ENCODE measurements around the gene HSP90AB1. TPM values are rescaled to one million over a fixed set of nuclear protein-coding genes. Genes with fewer than 3 reads are reported as not detected.
A peak's percentile ranks its signal among the peaks of the same experiment; 100 is the strongest.

Gene HSP90AB1
- total RNA-seq, 1 experiment from 2014 or later: 1,986 TPM

DNA sequence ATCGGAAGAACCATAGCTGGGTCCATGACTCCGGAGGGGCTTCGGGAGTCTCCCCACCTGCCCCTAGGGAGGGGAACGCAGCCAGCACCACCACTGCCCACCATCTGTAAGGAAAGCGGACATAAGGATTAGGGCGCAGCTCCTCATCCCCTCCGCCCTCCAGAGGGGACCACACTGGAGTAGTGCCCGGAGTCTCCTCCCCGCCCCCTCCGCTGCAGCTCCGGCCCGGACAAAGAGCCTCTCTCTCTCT, 9.8 kb downstream of the HSP90AB1 start:
- Histone ChIP-seq H2BK5ac (ENCODE audit: insufficient read length, low read length) (no peak overlapping the region), H2BK15ac (ENCODE audit: low read depth, low read length) (no peak overlapping the region), H3K23me2 (ENCODE audit: insufficient read length, low read depth, low read length, poor library complexity, severe bottlenecking) (peaks cover 6% of the 10 kb centered on the region), H3K27me3 (ENCODE audit: insufficient read depth, low read length) (no peaks in the 10 kb centered on the region), H3K23ac (ENCODE audit: insufficient read length, low read depth, low read length) (no peak overlapping the region), H3K79me1 (ENCODE audit: insufficient read depth, low read depth, low read length, poor library complexity, severe bottlenecking) (no peaks in the 10 kb centered on the region), H2AK5ac (ENCODE audit: insufficient read length, low read length) (no peak overlapping the region), H3K9me3 (ENCODE audit: control insufficient read depth, low read depth, low read length) (no peaks in the 10 kb centered on the region), H3K56ac (ENCODE audit: insufficient read length, low read depth, low read length) (no peak overlapping the region), H4K8ac (replicated peaks; ENCODE audit: insufficient read length, low read depth, low read length) (no peak overlapping the region), H3K79me2 (ENCODE audit: insufficient read depth, low read length) (no peaks in the 10 kb centered on the region), H4K20me1 (ENCODE audit: control insufficient read depth, insufficient read depth, insufficient read length) (no peaks in the 10 kb centered on the region), H3K9ac (ENCODE audit: extremely low read depth, insufficient read length, low read length) (peak overlapping the region; percentile 68), H3K14ac (ENCODE audit: insufficient read depth, low read length) (peak overlapping the region; percentile 34; the same call in 1 of the 2 replicates), H3T11ph (ENCODE audit: low read length) (no peak overlapping the region), H3K4ac (ENCODE audit: low read depth, low read length) (no peak overlapping the region), H3K27ac (ENCODE audit: insufficient read length, low read depth, low read length) (no peak overlapping the region), H2AFZ (ENCODE audit: low read length) (no peak overlapping the region), H2BK12ac (ENCODE audit: insufficient read length, low read depth, low read length) (no peak overlapping the region), H3K4me2 (ENCODE audit: insufficient read depth, insufficient read length, low read length) (peak overlapping the region; percentile 90), H4K91ac (ENCODE audit: insufficient read length, low read depth, low read length) (no peak overlapping the region), H4K5ac (ENCODE audit: insufficient read length, low read depth, low read length) (no peak overlapping the region), H2BK20ac (ENCODE audit: low read depth, low read length, poor library complexity, severe bottlenecking) (no peak overlapping the region), H3K18ac (ENCODE audit: insufficient read length, low read depth, low read length) (peak overlapping the region; percentile 33), H3K4me1 (ENCODE audit: insufficient read depth, low read length) (no peaks in the 10 kb centered on the region; the same call in 1 of the 2 replicates), H2BK120ac (ENCODE audit: low read depth, low read length, poor library complexity, severe bottlenecking) (no peak overlapping the region)
- Mint-ChIP-seq H3K9me3 (no peaks in the 10 kb centered on the region), H3K4me1 (peaks cover 38 to 40% of the 10 kb centered on the region in 2 experiments), H3K36me3 (ENCODE audit: insufficient read depth in 1 of 3, low read depth in 3 of 3) (peaks cover 25 to 63% (median 48%) of the 10 kb centered on the region in 3 experiments), H3K27ac (peak overlapping the region; percentile 59 to 98 (median 92)), H3K4me3 (peak overlapping the region; percentile 88 to 90), H3K27me3 (ENCODE audit: low read depth) (peaks cover 11% of the 10 kb centered on the region)
- no CpG with 5 or more reads among the region's 12 CpGs for WGBS (ENCODE audit: extremely low coverage, insufficient read length, low lambda C conversion rate)
- TF ChIP-seq, protein P1, sequence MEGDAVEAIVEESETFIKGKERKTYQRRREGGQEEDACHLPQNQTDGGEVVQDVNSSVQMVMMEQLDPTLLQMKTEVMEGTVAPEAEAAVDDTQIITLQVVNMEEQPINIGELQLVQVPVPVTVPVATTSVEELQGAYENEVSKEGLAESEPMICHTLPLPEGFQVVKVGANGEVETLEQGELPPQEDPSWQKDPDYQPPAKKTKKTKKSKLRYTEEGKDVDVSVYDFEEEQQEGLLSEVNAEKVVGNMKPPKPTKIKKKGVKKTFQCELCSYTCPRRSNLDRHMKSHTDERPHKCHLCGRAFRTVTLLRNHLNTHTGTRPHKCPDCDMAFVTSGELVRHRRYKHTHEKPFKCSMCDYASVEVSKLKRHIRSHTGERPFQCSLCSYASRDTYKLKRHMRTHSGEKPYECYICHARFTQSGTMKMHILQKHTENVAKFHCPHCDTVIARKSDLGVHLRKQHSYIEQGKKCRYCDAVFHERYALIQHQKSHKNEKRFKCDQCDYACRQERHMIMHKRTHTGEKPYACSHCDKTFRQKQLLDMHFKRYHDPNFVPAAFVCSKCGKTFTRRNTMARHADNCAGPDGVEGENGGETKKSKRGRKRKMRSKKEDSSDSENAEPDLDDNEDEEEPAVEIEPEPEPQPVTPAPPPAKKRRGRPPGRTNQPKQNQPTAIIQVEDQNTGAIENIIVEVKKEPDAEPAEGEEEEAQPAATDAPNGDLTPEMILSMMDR (conservative IDR thresholded peaks at IDR 0.05): no peak
- DNase-seq: no peak
